GM21786 (cell line): ENCODE measurements around the gene TBX2.
A peak's percentile ranks its signal among the peaks of the same experiment; 100 is the strongest.

ENCODE experiments used
- ATAC-seq: cut with Tn5 transposase; IDR thresholded peaks from one replicate; pipeline ENCODE4 v1.9.1; 2021; ENCODE audit not compliant: unreplicated experiment

The TBX2 gene

DNA sequence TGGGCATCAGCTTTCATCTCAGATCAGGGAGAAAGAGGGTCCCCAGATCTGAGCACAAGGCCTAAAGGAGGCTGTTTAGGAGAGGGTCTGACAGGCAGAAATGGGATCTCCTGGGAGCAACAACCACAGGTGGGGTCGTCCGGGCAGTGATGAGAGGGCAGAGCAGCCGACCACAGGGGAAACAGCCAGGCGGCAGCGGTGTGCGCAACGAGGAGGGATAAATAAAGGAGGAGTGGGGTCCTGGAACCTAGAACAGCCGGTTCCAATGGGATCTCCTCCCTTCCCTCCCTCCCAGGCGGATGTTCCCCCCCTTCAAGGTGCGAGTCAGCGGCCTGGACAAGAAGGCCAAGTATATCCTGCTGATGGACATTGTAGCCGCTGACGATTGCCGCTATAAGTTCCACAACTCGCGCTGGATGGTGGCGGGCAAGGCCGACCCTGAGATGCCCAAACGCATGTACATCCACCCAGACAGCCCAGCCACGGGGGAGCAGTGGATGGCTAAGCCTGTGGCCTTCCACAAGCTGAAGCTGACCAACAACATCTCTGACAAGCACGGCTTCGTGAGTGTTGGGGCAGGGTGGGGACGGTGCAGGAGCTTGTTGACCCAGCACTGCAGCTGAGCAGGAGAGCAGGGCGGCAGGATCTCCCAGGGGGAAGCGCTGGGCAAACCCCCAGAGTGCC lies 1.9 kb downstream of the TBX2 start:
- ATAC-seq, result no peak

- no peak for ATAC-seq
Observed at GRCh38 chr17:61402073-61402541, 2.5 kb downstream of the TBX2 start.

GRCh38 chr17:61402978-61403800 lies 3.5 kb downstream of the TBX2 start:
- ATAC-seq, result no peak

- no peak for ATAC-seq
Observed at GRCh38 chr17:61403801-61404662, 4.4 kb downstream of the TBX2 start.

DNA sequence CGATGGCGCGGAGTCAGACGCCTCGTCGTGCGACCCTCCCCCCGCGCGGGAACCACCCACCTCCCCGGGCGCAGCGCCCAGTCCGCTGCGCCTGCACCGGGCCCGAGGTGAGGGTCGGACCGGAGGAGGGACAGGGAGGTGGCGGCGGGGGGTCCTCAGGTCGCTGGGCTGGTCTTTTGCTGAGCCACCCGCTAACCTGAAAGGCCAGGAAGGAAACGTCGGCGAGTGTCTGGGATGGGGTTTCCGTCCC lies 4.9 kb downstream of the TBX2 start:
- no peak for ATAC-seq

- no peak for ATAC-seq
Observed at GRCh38 chr17:61404913-61405685, 5.5 kb downstream of the TBX2 start.

GRCh38 chr17:61405686-61406536 lies 6.3 kb downstream of the TBX2 start:
- no peak for ATAC-seq

DNA sequence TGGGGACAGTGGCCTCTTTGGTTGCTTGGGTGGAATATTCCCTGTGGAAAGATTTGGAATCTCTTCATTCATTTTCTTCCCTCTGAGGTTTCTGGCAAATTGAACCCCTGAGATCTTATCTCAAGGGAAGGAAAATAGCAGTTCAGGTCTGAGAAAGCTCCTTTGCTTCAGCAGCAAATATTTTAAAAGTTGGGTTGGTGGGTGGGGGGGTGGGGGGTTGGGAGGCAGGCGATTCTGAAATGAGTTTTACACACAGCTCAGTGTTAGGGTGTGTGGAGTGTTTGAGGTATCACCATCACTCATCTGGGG lies 6.8 kb downstream of the TBX2 start:
- ATAC-seq, result no peak

DNA sequence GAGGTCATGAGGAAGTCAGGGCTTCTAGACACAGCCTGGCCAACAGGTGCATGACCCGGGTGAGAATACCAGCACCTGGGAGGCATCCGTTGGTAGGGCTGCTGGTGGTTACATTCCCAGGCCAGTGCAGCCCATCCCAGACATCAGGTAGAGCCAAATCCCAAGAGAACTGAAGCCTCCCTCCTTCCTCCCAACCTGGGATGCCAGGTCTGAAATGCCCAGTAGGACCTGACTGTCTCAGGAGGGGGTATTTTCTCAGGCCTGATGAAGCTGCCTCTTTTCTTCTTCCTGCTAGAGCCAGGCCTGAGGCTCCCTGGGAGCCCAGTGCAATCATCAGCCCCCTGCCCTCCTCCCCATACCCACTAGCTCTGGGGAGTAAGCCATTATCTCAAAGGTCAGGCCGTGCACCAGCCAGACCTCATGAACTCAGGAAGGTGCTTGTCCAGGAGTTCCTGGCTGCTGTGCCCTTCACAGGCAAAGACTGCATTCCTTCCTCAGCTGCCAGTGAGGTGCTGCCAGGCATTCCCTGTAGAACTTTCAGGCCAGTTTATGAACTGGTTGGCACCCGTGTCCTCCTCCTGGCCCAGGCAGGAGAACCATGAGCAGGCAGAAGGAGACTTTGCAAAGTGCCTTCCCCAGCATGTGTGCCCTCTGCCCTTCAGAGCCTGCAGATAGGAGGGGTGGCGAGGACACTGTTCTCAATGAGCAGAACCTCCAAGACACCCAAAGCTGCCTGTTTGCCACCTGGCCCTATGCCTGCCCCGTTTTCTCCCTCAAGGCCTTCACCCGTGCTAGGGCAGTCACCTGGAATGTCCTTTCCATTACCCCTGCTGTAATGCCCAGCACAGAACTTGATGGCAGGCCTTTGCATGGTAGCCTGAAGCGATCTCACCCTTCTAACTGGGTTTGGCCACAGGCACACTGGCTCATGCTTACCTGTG lies 7.6 kb downstream of the TBX2 start:
- ATAC-seq, result no peak

DNA sequence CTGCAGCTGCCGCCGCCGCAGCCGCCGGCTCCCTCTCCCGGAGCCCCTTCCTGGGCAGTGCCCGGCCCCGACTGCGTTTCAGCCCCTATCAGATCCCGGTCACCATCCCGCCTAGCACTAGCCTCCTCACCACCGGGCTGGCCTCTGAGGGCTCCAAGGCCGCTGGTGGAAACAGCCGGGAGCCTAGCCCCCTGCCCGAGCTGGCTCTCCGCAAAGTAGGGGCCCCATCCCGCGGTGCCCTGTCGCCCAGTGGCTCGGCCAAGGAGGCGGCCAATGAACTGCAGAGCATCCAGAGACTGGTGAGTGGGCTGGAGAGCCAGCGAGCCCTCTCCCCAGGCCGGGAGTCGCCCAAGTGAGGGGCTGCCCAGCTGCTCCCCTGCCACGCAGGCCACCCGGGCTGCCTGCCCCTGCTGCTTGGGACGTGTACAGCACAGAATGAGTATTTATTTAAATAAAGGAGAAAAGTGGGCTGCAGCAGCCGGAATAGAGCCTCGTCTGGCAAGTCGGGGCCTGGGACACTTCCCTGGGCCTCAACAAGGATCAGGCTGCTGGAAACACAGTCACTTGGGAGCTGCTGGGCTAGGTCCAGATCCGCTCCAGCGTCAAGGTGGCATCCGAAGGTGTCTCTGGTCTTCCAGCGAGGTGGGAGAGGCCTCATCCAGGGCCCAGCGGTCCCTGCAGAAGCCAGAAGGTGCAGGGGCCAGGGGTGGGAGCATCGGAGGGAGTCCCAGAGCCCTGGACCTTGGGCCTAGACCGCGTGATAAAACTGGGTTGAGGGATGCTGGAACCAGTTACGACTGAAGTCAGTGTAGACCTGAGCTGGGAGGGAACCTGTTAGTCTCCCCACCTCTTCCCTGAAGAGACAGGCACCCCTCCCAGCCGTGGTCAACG lies 8.8 kb downstream of the TBX2 start:
- ATAC-seq, result no peak

DNA sequence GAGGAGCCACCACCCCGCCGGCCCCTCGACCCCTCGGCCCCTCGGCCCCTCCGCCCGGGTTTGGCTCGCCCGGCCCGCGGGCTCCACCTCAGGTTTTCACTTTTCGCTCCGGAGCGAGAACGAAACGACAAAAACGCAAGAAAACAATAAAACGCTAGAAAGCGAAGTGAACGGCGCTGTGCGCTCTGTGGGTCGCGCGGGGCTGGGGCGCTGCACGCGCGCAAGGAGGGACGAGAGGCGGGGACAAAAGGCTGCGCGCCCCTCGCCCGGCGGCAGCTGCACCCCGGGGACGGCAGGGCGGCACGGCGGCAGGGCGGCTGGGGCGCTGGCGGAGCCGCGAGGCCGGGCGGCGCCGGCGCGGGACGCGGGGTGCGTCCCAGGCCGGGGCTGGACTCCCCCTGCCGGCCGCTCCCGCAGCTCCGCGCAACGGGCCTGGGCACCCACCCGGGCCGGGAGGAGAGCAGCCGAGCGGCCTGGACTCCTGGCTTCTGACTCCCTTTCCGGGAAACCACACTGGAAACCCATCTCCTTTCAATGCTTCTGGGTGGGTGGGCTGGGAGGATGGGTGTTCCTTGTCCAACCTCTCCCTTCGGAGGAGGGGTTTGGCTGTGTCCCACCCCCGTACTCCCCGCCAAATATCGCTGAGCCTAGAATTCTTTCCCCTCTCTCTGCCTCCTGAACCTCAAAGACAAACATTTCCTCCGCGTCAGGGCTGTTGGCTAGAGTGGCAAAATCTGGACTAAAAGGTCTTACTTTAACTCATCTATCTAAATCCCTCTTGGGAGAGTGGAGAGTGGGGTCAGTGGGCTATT lies 9.9 kb downstream of the TBX2 start:
- ATAC-seq, result no peak

GRCh38 chr17:61410141-61411010 lies 10.7 kb downstream of the TBX2 start:
- no peak for ATAC-seq

- ATAC-seq, result no peak
Observed at GRCh38 chr17:61411011-61411260, 11.3 kb downstream of the TBX2 start.

DNA sequence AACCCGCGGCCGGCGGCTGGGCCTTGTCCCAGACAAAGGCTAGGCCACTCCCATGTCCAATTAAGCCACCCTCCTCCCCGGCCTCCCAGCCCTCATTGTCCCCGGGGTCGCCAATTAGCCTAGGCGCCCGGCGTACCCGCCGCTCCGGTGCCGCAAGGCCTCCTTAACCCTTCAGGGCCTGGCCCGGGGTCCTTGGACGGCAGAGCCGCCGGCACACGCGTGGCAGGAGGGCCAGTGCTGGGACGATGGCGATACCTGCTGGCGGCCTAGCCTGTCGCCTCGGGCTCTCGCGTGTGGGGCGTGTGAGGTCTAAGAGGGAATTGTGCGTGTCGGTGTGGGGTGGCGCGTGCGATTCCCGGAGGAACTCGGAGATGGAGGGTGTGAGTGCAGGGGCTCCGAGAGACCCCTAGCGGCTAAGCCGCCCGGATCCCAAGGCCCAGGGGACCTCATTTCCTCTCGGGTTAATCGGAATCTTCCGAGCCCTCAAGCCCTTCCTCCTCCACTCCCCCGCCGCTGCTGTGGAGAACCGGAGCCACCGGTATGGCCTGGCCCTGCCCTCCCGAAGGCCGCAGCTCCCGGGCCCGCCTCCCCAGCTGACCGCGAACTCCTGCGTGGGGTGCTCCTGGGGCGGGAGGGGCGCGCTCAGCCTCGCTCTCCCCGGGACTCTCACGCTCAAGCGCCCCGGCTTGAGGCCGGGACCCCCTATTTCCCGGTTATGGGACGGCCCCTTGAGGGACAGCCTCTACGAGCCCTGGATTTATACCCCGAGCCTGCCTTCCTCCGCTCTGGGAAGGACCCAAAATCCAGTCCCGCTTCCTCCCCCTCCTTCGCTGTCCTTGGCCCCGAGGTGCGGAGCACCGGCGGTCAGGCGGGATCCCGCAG lies 11.9 kb downstream of the TBX2 start:
- peak; percentile 11 for ATAC-seq

DNA sequence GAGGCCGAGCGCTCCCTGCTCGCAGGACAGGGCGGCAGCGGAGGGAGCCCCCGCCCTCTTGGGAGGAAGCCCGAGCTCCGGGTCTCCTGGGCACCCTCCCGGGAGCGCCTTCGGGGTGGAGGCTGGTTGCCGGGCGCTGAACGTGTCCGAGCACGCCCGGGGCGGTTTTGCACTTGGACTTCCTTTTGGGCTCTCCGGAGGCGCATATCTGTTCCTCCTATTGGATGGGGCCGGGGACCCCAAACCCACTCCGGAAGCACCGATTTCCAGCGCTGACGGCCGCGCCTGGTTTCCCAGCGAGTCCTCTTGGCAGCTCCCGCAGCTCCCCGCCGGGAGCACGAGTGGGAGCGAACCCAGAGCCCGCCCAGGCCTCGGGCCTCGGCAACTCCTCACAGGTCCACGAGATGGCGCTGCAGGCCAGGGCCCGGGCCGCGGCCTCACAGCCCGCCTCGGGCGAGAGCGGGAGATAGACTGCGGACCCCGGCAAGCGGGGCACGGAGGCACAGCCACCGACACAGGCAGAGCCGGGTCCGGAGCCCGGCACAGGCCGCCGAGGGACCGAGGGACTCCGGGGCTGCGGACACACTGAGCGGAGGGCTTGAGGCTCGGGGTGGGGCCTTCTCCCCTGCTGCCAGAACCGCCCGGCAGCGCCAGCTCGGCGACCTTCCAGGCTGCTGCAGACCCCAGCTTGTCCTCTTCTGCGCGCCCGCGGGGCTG lies 12.7 kb downstream of the TBX2 start:
- ATAC-seq, result peak; percentile 68
